CD1c-positive myeloid dendritic cell (primary cell): Measurements from ENCODE around the gene OR7A5.
"Not testable (repeated sequence)": the region's sequence is repeated elsewhere in the genome, so short reads cannot be mapped to it uniquely, and the experiment has no call there.

Experiments
- DNase-seq: peaks from one replicate; pipeline ENCODE4 v3.0.0-alpha.2; 2016; ENCODE audit errors: extremely low spot score

OR7A5 gene

DNA sequence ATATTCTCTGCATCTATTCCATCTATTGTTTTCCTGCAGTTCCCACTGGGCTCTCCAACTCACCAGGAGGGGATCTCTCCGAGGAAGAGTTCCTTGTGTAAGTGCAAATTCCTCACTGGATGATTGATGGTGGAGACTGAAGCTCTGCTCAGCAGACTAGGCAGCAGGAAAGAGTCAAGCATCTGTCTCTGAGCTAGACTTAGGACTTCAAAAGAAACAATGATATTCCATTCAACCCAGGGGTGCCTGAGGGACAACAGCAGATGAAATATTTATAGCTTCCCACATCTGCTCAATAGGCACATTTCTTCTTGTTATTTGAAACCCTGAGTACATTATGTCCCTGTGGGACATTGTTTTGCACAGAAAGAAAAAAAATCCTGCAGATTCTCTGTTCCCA is at the start of gene OR7A5, which contains the start of gene OR7C1:
OR7A5 (minus strand) TSS at position 175 of the 400 bp plus-strand sequence. CDS start 6,944 bp downstream, outside the sequence.
OR7C1 (minus strand) TSS at position 175 of the 400 bp plus-strand sequence. CDS start 35,049 bp downstream, outside the sequence.
- no peak for DNase-seq

DNA sequence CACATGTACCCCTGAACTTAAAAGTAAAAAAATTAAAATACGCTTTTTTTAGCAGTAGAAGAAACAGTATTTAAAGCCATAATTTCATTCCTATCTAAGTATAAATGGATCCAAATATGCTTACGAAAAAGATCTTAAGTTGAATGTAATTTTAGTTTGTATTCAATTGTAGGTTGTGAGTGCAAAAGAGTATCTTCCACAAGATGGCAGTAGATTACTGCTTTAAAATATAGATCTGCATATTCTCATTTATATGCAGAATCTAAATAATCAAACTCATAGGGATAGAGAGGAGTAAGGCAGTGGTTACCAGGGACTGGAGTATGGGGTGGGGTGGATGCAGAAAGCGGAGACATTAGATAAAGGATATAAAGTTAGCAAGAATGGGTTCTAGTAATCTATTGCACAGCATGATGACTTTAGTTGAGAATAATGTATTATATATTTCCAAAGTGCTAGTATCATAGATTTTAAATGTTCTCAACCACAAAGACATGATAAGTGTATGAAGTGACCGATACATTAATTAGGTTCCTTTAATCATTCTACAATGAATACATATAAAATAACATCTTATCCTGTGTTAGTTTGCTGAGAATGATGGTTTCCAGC is 36.7 kb upstream of the OR7A5 start:
- DNase-seq = peak; percentile 35

DNA sequence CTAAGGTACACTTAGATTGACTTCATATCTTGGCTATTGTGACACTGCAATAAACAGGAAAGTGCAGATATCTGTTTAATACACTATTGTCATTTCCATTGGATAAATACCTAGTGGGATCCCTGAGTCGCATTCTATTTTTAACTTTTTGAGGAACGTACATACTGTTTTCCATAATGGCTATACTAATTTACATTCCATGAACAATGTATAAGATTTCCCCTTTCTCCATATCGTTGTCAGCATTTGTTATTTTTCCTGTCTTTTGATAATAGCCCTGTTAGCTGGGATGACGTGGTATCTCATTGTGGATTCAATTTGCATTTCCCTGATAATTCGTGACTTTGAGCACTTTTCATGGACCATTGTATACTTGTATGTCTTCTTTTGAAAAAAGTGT is 33.5 kb upstream of the OR7A5 start:
- DNase-seq = no peak

DNA sequence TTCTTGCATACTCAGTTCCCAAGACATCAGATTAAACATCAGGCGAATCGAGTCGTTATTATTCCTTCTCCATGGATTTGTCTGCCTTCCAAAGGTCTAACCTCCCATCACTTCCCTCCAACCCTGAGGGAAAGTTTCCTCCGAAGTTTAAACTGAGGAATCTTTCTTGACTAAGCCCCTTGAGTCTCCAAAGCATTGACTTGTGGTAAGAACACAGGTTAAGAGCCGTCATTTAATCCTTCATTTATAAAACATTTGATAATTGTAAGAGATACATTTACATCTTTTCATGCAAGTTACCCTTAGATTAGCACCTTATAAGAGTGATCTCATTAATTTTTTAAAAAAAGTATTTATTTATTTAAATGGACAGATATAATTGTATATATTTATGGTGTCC is 13.8 kb upstream of the OR7A5 start, which contains the start of gene OR7A10:
OR7A10 (minus strand) TSS at position 101 of the 400 bp plus-strand sequence. CDS start 7,045 bp downstream, outside the sequence.
- no peak for DNase-seq

- no peak for DNase-seq
Observed at GRCh38 chr19:14843578-14843977, 8.6 kb upstream of the OR7A5 start.

GRCh38 chr19:14843169-14843568 is 8.2 kb upstream of the OR7A5 start:
- DNase-seq = no peak

- DNase-seq = no peak
Observed at GRCh38 chr19:14840206-14840605, 5.2 kb upstream of the OR7A5 start.

GRCh38 chr19:14837391-14837790 is 2.4 kb upstream of the OR7A5 start:
- DNase-seq = no peak

DNA sequence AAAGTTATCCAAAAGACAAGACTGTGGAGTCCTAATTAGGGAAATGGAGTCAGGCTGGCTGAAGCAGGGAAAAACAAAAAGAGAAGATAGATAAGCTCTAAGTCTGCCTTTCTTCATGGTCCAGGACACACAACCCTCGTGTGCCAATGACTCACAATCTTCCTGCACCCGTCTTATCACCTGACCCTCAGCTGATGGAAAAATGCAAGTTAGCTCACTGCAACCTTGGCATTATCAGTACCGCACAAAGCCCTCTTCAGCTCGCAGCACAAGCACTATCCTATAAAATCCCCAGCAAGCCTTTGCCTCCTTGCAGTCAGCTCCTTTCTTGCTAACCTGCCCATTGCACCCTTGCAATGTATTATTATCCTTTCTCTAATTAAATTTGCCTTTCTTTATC is 4.3 kb downstream of the OR7A5 start:
- no peak for DNase-seq

DNA sequence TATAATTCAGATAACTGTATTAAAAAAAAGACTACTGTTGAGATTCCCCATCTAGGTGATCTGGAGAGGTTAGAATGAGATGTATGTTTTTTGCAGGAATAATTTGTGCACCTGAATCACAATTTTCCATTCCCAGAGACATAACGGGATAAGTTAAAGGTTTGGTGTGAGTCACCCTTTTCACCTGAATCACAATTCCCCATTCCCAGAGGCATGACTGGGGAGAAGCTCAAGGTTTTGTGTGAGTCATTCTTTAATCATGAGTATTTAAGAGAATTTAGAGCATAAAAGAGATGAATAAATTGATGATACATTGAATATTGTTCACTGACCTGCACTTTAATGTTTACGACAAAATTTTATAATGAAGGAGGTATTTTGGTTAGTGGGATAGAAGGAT is 9.0 kb downstream of the OR7A5 start:
- DNase-seq = no peak

- DNase-seq = peak; percentile 34
Observed at GRCh38 chr19:14821937-14822336, 13.0 kb downstream of the OR7A5 start.

DNA sequence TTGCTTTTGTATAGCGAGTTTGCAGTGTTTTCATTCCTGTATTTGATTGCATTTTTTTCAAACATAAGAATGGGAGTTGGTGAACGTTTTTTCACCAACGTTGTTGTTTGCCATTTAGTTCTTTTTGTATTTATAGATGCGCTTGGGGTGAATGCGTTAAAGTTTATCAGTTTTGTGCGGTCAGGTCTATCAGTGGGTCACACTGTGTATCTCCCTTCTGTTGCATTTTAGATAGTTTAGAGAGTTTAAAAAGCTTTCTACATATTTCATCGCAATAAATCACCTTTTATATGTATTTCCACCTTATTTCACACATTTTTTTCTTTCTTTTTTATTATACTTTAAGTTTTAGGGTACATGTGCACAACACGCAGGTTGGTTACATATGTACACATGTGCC is 16.4 kb downstream of the OR7A5 start:
- DNase-seq = no peak

- DNase-seq = no peak
Observed at GRCh38 chr19:14817052-14817451, 17.9 kb downstream of the OR7A5 start.

- DNase-seq = no peak
Observed at GRCh38 chr19:14814982-14815652, 19.9 kb downstream of the OR7A5 start.

DNA sequence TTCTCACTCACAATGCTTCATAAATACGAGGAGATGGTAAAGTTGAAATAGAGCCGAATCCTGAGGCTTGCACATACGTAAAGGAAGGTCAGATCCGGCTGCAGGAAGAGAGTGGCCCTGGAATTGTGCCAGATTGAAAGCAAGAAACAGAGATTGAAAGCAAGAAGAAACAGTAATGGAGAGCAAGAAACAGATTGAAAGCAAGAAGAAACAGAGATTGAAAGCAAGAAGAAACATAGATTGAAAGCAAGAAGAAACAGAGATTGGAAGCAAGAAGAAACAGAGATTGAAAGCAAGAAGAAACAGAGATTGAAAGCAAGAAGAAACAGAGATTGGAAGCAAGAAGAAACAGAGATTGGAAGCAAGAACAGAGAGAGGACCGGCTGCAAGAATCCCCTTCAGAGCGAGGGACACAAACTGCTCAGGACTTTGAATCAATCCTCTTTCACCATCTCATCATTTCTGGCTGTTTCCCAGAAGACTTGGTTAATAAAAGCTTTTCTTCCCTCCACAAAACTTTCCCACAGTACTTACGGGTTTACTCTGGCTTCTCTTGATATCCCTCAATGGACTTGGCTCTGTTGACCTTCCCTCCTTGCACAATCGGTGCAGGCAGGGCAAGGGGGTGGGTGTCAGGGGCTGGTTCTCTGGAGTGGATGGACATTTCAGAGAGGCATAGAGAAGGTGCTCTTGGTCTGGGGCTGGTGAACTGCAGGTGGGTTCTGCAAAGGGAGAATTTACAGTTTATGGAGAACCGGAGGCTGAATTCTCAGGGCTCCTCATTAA is 25.5 kb downstream of the OR7A5 start:
- no peak for DNase-seq

DNA sequence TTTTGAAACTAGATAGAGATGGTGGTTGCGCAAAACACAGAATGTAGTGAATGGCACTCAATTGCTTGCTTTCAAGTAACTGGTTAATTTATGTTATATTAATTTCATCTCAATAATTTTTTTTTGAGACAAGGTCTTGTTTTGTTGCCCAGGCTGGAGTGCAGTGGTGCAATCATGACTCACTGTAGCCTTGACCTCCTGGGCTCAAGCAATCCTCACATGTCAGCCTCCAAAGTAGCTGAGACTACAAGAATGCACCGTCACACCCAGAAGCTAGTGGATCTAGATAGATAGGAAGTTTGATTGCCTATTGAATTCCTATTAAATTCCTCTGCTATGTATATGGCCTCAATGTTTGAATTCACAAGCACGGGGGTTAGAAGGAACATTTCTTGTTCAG is 30.2 kb downstream of the OR7A5 start:
- no peak for DNase-seq

DNA sequence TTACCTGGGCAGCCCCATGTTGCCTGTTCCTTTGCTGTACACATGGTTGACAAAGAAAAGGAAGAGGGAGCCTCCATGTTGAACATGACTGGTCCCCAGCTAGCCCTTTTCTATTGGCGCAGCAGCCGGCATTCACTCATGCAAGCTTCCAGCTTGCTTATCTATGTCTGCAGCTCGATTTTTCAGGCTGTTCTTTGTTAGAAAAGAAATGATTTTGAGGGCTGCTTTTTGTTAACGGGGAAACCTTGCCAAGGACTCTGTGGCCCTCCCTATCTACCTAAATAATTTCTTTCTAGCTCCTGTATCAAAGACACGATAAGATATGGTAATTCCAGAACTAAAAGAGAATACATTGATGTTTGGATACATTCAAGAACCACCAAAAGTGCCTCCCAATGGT is 36.2 kb downstream of the OR7A5 start:
- no peak for DNase-seq

DNA sequence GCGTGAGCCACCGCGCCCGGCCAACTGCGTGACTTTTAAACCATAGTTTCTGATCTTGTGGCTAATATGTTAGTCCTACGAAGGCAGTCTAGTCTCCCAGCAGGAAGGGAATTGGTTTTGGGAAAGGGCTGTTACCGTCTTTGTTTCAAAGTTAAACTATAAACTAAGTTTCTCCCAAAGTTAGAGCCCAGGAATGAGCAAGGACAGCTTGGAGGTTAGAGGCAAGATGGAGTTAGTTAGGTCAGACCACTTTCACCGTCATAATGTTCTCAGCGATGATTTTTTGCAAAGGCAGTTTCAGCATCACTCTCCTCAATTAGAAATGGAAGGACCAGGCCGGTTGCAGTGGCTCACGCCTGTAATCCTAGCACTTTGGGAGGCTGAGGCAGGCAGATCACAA is 39.0 kb downstream of the OR7A5 start:
- no peak for DNase-seq

- DNase-seq = no peak
Observed at GRCh38 chr19:14795078-14795721, 39.8 kb downstream of the OR7A5 start.

DNA sequence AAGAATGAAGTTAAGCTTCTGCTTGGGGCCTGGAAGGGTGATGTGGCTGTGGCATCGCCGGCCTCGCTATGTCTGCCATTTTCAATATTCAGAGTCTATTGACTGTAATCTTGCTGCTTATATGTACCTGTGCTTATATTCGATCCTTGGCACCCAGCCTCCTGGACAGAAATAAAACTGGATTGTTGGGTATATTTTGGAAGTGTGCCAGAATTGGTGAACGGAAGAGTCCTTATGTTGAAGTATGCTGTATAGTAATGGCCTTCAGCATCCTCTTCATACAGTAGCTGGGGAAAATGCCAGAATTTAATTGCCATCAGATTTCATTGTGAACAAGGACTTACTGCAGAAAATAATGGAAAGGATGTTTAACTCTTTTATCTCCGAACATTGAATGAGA is 42.7 kb downstream of the OR7A5 start:
- DNase-seq = not testable (repeated sequence)

DNA sequence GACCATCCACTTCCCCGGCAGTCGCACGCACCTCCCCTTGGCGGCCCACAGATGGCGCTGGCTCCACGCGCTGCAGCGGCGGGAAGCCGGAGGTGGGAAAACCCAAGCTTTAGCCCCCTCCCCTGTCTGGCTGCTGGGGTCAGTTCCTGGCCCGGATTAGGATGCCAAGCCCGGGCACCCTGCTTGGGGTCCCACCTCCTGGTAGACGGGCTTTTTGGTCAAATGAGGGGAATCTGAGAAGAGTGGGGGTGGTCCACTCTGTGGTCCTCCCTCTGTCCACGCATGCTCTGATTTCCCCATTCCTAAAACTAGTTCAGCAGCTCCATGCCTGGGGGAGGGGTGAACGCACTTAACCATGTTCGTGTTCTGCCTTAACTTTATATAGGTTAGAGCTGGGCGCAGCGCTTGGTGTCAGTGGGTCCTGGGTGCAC is 48.5 kb downstream of the OR7A5 start:
- DNase-seq = peak; percentile 44
